Activated T-helper 1 cell treated with anti-CD3 and anti-CD28 coated beads, Interleukin-12 subunit alpha, Interleukin-12 subunit beta, Interleukin-2, Interleukin-4 antibody, amounts not matched to agents 30 ng/mL and 10 ng/mL and 1 ng/mL, durations not matched to agents 14 hours and 24 hours and 36 hours (primary cell): Measurements from ENCODE around the gene ANKLE2. TPM values are rescaled to one million over a fixed set of nuclear protein-coding genes. Genes with fewer than 3 reads are reported as not detected.
"Not testable (repeated sequence)": the region's sequence is repeated elsewhere in the genome, so short reads cannot be mapped to it uniquely, and the experiment has no call there.

ENCODE experiments used
- DNase-seq: peaks from one replicate; pipeline ENCODE4 v3.0.0; 2021; ENCODE audit warnings: low spot score
- H3K27ac Mint-ChIP-seq: one replicate; pipeline ENCODE4 v1.8.0; 2021; ENCODE audit warnings: mild to moderate bottlenecking, mixed read lengths
- H3K27me3 Mint-ChIP-seq: one replicate; pipeline ENCODE4 v1.8.0; 2022; ENCODE audit warnings: mild to moderate bottlenecking, moderate library complexity, mixed read lengths; ENCODE audit not compliant: insufficient read depth
- H3K36me3 Mint-ChIP-seq: one replicate; pipeline ENCODE4 v1.8.0; 2021; ENCODE audit warnings: low read depth, mixed read lengths
- H3K4me1 Mint-ChIP-seq: one replicate; pipeline ENCODE4 v1.8.0; 2021; ENCODE audit warnings: low read depth, mixed read lengths
- H3K4me3 Mint-ChIP-seq: one replicate; pipeline ENCODE4 v1.8.0; 2021; ENCODE audit warnings: mild to moderate bottlenecking, moderate library complexity, mixed read lengths
- H3K9me3 Mint-ChIP-seq: one replicate; pipeline ENCODE4 v1.8.0; 2021; ENCODE audit warnings: mixed read lengths
- intact Hi-C: fragments of 100-400 bp; cut with micrococcal nuclease; formaldehyde crosslinking; loops from one replicate; pipeline ENCODE4 v1.15.1; 2024
- total RNA-seq: library from RNA; stranded (reverse); gene quantifications from 2 replicates; pipeline ENCODE4 v1.2.3, GENCODE V29; 2022

ANKLE2 gene
- total RNA-seq, 1 donor from 2014 or later: 156 TPM

DNA sequence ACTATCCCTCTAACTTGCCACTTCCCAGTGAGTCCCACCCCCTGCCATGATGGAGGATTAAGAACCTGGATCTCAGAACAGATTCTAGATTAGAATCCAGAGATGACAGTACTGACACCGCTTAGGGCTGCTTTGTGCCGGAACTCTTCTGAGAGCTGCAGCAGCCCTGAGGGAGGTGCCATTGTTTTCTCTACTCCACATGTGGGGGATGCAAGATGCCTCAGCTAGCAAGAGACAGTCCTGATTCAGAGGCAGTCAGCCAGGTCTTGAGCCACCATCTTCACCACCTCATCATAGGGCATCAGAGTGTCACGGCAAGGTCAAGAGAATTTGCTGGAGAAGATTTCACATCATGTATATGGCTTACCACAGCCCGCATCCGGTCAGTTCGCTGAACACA lies 54.4 kb downstream of the ANKLE2 start:
- peaks cover 7% of the 10 kb centered on the region for H3K4me1 Mint-ChIP-seq
- no peaks in the 10 kb centered on the region for H3K27me3 Mint-ChIP-seq
- H3K36me3 Mint-ChIP-seq: peaks cover 20% of the 10 kb centered on the region
- H3K4me3 Mint-ChIP-seq: peak overlapping the region; percentile 41
- H3K27ac Mint-ChIP-seq: no peak overlapping the region
- no peaks in the 10 kb centered on the region for H3K9me3 Mint-ChIP-seq
- intact Hi-C loops: no loop called here
- no peak for DNase-seq

DNA sequence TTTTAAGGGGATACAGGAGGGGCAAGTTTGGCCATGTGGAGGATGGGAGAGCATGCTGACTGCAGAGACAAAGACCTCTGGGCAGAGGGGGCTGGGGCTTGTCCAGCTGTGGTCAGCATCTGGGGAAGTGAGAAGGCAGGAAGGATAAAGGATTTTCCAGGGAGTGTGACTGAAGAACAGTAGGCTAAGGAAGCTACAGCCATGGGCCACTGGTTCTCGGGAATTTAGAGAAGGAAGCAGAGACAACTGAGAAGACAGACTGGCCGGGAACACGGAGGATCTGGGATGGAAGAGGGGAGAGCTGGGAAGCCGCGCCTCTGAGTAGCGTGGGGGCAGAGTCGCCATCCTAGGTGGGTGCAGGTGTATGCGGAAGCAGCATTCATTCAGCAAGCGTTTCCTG lies 58.0 kb downstream of the ANKLE2 start:
- no peaks in the 10 kb centered on the region for H3K9me3 Mint-ChIP-seq
- DNase-seq: no peak
- no peak overlapping the region for H3K27ac Mint-ChIP-seq
- peaks cover 31% of the 10 kb centered on the region for H3K36me3 Mint-ChIP-seq
- intact Hi-C loops: no loop called here
- H3K27me3 Mint-ChIP-seq: no peaks in the 10 kb centered on the region
- no peak overlapping the region for H3K4me3 Mint-ChIP-seq
- no peaks in the 10 kb centered on the region for H3K4me1 Mint-ChIP-seq

DNA sequence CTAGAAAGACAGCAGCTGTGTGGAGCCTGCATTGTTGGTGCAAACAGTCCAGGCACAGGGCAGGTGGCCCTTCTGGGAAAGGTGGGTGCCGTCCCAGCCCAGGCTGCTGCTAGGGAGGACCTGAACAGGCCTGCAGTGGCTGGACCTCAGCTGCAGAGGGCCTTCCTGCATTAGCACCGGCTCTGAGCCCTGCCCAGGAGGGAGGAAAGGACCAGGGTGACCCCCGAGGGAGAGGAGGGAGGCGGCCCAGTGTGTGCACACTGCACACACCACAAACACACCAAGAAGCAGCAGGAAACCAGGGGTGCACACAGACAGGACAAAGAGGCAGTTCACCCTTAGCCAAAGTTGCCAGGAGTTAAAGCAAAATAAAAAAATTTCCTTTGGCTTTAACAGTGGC lies 59.0 kb downstream of the ANKLE2 start:
- no peaks in the 10 kb centered on the region for H3K9me3 Mint-ChIP-seq
- intact Hi-C loops: no loop called here
- H3K27me3 Mint-ChIP-seq: no peaks in the 10 kb centered on the region
- no peak for DNase-seq
- H3K4me3 Mint-ChIP-seq: no peak overlapping the region
- no peaks in the 10 kb centered on the region for H3K4me1 Mint-ChIP-seq
- peaks cover 34% of the 10 kb centered on the region for H3K36me3 Mint-ChIP-seq
- no peak overlapping the region for H3K27ac Mint-ChIP-seq

DNA sequence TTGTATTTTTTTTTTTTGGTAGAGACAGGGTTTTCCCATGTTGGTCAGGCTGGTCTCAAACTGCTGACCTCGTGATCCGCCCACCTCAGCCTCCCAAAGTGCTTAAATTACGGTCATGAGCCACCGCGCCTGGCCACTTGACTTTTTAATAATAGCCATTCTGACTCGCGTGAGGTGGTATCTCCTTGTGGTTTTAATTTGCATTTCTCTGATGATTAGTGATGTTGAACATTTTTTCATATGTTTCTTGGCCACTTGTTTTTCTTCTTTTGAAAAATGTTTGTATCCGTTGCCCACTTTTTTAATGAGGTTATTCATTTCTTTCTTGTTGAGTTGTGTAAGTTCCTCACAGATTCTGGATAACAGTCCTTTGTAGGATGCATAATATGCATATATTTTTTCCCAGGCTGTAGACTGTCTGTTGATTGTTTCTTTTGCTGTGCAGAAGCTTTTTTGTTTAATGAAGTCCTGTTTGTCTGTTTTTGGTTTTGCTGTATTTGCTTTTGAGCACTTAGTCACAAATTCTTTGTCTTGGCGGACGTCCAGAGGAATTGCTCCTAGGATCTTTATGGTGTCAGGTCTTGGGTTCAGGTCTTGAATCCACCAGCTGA lies 61.3 kb downstream of the ANKLE2 start:
- DNase-seq: no peak
- Mint-ChIP-seq H3K9me3 (no peaks in the 10 kb centered on the region), H3K4me1 (no peaks in the 10 kb centered on the region), H3K36me3 (peaks cover 33% of the 10 kb centered on the region), H3K27me3 (no peaks in the 10 kb centered on the region), H3K4me3 (no peak overlapping the region), H3K27ac (no peak overlapping the region)
- intact Hi-C loops: no loop called here

DNA sequence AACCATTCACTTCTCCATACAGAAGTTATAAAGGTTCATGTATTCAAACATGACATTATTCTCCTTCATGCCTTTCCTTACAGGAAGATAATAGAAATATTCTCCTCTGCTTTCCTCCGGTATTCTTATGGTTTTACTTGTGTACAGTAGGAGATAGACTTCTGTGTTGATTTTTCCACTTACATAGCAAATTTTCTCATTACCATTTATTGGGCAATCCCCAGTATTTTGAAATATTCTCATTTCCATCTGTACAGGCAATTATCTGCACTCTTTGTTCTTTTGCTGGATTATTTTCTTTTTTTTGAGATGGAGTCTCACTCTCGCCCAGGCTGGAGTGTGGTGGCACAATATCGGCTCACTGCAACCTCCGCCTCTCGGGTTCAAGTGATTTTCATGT lies 63.3 kb downstream of the ANKLE2 start:
- Mint-ChIP-seq H3K4me1 (no peaks in the 10 kb centered on the region), H3K4me3 (no peak overlapping the region), H3K36me3 (peaks cover 27% of the 10 kb centered on the region), H3K9me3 (no peaks in the 10 kb centered on the region), H3K27ac (no peak overlapping the region), H3K27me3 (no peaks in the 10 kb centered on the region)
- no peak for DNase-seq
- intact Hi-C loops: no loop called here

DNA sequence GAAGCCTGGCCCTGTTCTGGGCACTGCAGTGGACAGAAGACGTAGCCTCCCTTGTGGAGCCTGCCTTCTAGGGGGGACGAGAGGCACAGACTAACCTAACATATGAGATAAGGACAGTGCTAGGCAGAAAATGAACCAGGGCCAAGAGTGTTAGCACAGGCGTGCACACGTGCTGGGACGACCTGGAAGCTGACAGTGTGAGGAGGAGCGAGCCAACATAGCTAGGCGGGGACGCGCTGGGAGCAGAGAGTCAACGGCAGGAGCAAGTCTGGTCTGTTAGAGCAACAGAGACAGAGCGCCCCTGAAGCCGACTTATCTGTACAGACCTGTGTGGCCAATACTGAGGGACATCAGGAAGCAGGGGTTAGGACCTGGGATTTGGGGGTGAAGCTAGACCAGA lies 66.2 kb downstream of the ANKLE2 start:
- peaks cover 21% of the 10 kb centered on the region for H3K36me3 Mint-ChIP-seq
- H3K4me1 Mint-ChIP-seq: no peaks in the 10 kb centered on the region
- H3K9me3 Mint-ChIP-seq: no peaks in the 10 kb centered on the region
- no peak for DNase-seq
- intact Hi-C loops: no loop called here
- H3K27ac Mint-ChIP-seq: no peak overlapping the region
- H3K27me3 Mint-ChIP-seq: no peaks in the 10 kb centered on the region
- no peak overlapping the region for H3K4me3 Mint-ChIP-seq

DNA sequence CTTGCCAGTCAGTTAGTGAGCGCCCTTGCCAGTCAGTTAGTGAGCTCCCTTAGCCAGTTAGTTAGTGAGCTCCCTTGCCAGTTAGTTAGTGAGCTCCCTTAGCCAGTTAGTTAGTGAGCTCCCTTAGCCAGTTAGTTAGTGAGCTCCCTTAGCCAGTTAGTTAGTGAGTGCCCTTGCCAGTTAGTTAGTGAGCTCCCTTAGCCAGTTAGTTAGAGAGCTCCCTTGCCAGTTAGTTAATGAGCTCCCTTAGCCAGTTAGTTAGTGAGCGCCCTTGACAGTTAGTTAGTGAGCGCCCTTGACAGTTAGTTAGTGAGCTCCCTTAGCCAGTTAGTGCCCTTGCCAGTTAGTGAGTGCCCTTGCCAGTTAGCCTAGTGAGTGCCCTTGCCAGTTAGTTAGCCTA lies 66.7 kb downstream of the ANKLE2 start:
- H3K27ac Mint-ChIP-seq, H3K4me3 Mint-ChIP-seq, H3K4me1 Mint-ChIP-seq, H3K9me3 Mint-ChIP-seq, intact Hi-C loops, H3K27me3 Mint-ChIP-seq, DNase-seq: not testable (repeated sequence)
- peaks cover 21% of the 10 kb centered on the region for H3K36me3 Mint-ChIP-seq

DNA sequence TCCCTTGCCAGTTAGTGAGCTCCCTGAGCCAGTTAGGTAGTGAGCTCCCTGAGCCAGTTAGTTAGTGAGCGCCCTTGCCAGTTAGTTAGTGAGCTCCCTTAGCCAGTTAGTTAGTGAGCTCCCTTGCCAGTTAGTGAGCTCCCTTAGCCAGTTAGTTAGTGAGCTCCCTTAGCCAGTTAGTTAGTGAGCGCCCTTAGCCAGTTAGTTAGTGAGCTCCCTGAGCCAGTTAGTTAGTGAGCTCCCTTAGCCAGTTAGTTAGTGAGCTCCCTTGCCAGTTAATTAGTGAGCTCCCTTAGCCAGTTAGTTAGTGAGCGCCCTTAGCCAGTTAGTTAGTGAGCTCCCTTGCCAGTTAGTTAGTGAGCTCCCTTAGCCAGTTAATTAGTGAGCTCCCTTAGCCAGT lies 69.6 kb downstream of the ANKLE2 start:
- peaks cover 11% of the 10 kb centered on the region for H3K36me3 Mint-ChIP-seq
- H3K4me3 Mint-ChIP-seq, DNase-seq, H3K4me1 Mint-ChIP-seq, intact Hi-C loops, H3K27me3 Mint-ChIP-seq, H3K9me3 Mint-ChIP-seq, H3K27ac Mint-ChIP-seq: not testable (repeated sequence)

DNA sequence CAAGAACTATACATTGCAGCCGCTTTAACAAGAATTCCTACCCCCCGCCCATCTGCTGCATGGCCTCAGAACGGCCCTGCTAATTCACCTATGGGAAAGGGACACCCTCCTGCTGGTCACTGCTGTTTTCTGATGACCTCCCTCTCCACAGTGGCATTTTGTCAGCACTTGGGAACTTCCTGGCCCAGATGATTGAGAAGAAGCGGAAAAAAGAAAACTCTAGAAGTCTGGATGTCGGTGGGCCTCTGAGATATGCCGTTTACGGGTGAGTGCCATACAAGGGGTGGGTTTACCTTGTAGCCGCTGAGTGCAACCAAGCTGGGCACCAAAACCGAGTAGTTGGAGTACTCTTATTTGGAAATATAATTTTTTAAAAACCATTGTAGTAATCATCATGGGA lies 71.5 kb downstream of the ANKLE2 start:
- no peak for DNase-seq
- Mint-ChIP-seq H3K27me3 (no peaks in the 10 kb centered on the region), H3K4me1 (peaks cover 17% of the 10 kb centered on the region), H3K9me3 (no peaks in the 10 kb centered on the region), H3K36me3 (peaks cover 7% of the 10 kb centered on the region), H3K4me3 (peak overlapping the region; percentile 84), H3K27ac (no peak overlapping the region)
- intact Hi-C loops: no loop called here

DNA sequence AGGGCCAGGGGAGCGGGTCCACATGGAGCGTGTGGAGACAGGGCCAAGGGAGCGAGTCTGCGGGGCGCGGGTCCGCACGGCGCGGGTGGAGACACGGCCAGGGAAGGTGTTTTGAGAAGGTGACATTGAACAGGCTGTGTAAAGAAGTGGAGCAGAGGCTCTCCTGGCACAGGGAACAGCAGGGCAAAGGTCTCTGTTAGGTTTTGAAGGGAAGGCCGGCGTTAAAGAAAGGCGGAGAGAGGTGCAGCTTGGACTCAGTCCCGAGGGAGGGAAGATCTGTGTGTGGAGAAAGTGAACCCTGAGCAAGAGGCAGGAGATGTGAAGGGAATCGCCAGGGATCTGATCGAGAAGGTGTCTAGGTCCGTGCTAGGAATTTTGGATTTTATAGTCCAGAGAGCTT lies 72.4 kb downstream of the ANKLE2 start:
- peak overlapping the region; percentile 84 for H3K4me3 Mint-ChIP-seq
- H3K4me1 Mint-ChIP-seq: peaks cover 19% of the 10 kb centered on the region
- intact Hi-C loops: loop anchor here (5.0 to 10.0 kb wide), 2 partner anchors 544 to 737 kb away; partner anchors contain the start of genes DDX51 and NOC4L
- H3K27me3 Mint-ChIP-seq: no peaks in the 10 kb centered on the region
- DNase-seq: no peak
- no peak overlapping the region for H3K27ac Mint-ChIP-seq
- no peaks in the 10 kb centered on the region for H3K9me3 Mint-ChIP-seq
- peaks cover 8% of the 10 kb centered on the region for H3K36me3 Mint-ChIP-seq

DNA sequence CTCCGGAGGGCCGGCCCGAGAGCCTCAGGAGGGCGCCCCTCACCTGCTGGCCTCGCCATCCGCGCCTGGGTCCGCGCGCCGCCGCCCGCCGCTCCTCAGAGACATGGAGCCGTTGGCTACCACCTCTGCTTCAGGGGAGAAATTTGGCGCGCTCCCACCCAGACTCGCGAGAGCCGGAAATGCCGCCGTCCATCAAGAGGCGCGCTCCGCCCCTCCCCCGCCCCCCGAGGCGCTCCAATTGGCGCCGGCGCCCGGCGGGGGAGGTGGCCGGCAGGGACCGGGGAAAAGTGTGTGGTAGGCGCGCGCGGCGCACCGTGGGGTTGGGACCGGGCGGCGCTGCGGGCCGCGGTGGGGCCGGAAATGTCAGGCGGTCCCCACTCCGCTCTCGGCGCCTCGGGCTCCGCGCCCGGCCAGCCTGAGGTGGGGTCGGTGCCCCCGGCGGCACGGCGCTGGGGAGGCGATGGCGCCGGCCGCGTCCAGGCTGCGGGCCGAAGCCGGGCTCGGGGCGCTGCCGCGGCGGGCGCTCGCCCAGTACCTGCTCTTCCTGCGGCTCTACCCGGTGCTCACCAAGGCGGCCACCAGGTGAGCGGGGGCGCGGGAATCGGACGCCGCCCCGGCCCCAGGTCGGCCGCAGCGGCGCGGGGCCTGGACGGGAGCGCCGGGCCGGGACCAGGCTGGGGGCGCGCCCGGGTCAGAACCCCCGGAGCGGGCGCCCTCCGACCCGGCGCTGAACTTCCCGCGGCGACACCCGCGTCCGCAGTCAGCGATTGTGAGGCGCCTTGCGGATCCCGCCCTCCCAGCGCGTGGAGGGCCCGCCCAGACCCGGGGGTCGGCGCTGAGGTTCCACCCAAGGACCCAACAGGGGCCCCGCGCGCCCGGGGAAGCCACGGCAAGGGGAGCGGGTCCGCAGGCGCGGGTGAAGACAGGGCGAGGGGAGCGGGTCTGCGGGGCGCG lies 74.1 kb downstream of the ANKLE2 start, which contains the start of the genes POLE and PXMP2:
POLE (minus strand) TSS at position 132 of the 954 bp plus-strand sequence; CDS start at position 105, 27 bp downstream.
PXMP2 (plus strand) TSS at position 377 of the 954 bp plus-strand sequence; CDS start at position 461, 84 bp downstream.
- peaks cover 26% of the 10 kb centered on the region for H3K4me1 Mint-ChIP-seq
- peak within 1 kb of the TSS; percentile 84 for H3K4me3 Mint-ChIP-seq
- peak within 1 kb of the TSS; percentile 80 for H3K27ac Mint-ChIP-seq
- DNase-seq: peak; percentile 91
- peaks cover 8% of the 10 kb centered on the region for H3K36me3 Mint-ChIP-seq
- intact Hi-C loops: loop anchor here (1.0 to 10.0 kb wide), 8 partner anchors 23 to 735 kb away; partner anchors contain the start of genes ANKLE2, DDX51, GOLGA3 and NOC4L
- H3K9me3 Mint-ChIP-seq: no peaks in the 10 kb centered on the region
- H3K27me3 Mint-ChIP-seq: no peaks in the 10 kb centered on the region

DNA sequence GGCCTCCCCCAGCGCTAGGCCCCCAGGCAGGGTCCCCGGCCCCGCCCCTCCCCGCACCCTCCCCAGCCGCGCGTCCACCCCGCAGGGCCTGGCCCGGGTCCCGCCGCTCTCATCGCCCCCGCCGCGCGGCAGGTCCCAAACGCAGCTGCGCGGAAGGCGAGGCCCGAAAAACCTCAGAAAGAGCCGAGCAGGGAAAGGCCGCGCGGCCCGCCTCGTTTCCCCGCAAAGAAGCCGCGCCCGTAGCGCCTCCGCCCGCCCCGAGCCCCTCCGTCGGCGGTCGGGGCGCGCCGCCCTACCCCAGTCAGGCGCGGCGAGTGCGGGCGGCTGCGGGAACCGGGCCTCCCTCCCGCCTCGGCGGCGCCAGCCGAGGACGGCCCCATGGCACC lies 74.8 kb downstream of the ANKLE2 start:
- H3K4me3 Mint-ChIP-seq: peak overlapping the region; percentile 84
- intact Hi-C loops: loop anchor here (1.0 to 10.0 kb wide), 8 partner anchors 23 to 735 kb away; partner anchors contain the start of genes ANKLE2, DDX51, GOLGA3 and NOC4L
- no peaks in the 10 kb centered on the region for H3K9me3 Mint-ChIP-seq
- no peaks in the 10 kb centered on the region for H3K27me3 Mint-ChIP-seq
- H3K36me3 Mint-ChIP-seq: peaks cover 8% of the 10 kb centered on the region
- no peak for DNase-seq
- H3K27ac Mint-ChIP-seq: no peak overlapping the region
- H3K4me1 Mint-ChIP-seq: peaks cover 26% of the 10 kb centered on the region

DNA sequence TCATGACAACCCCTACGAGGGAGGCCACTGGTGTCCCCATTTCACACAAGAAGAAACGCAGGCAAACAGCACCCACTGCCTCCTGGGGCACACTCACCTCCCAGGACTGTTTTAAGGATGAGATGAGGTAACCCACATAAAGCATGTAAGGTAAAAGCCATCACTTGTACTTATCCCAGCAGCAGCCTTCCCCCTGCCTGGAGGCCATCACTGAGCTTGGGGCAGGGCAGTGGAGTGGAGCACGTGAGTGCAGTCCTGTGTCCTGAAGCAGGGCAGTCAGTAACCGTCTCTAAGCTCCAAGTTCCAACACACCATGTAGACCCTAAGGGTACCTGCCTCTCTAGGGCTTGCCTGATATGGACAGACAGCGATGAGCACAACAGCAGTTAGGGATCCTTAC lies 76.2 kb downstream of the ANKLE2 start:
- no peak for DNase-seq
- H3K9me3 Mint-ChIP-seq: no peaks in the 10 kb centered on the region
- peak overlapping the region; percentile 52 for H3K27ac Mint-ChIP-seq
- peaks cover 13% of the 10 kb centered on the region for H3K36me3 Mint-ChIP-seq
- no peaks in the 10 kb centered on the region for H3K27me3 Mint-ChIP-seq
- H3K4me3 Mint-ChIP-seq: peak overlapping the region; percentile 82
- H3K4me1 Mint-ChIP-seq: peaks cover 26% of the 10 kb centered on the region
- intact Hi-C loops: loop anchor here (5.0 to 10.0 kb wide), 2 partner anchors 541 to 733 kb away; partner anchors contain the start of genes DDX51 and NOC4L
